Measurements from ENCODE around the gene HDGFL2. TPM values are rescaled to one million over a fixed set of nuclear protein-coding genes. Genes with fewer than 3 reads are reported as not detected.

Gene HDGFL2
- total and polyA plus RNA-seq, 7 experiments from 2014 or later, result 14.0 to 64.6 (median 31.5) TPM

GRCh38 chr19:4467835-4468234, 4.3 kb upstream of the HDGFL2 start:
- ATAC-seq, result no peak
- DNase-seq, result no peak
- H3K9me3 ChIP-seq (ENCODE audit: control insufficient read depth in 2 of 3, low read length in 3 of 3), result no peaks in the 10 kb centered on the region
- Mint-ChIP-seq H3K9me3 (no peaks in the 10 kb centered on the region), H3K36me3 (no peaks in the 10 kb centered on the region), H3K4me1 (peaks cover 3 to 8% (median 6%) of the 10 kb centered on the region in 7 donors), H3K27me3 (no peaks in the 10 kb centered on the region), H3K4me3 (no peak overlapping the region), H3K27ac (no peak overlapping the region)
- CTCF ChIA-PET, result interaction anchor here (1.2 kb wide), 1 partner anchor 11 kb away, joined by 3 read pairs; no protein-coding TSS in a partner anchor
- no peaks in the 10 kb centered on the region for H3K27me3 ChIP-seq (ENCODE audit: control insufficient read depth in 2 of 2, insufficient read depth in 2 of 2, low read length in 2 of 2)
- H3K27ac ChIP-seq (ENCODE audit: low read depth, low read length), result no peak overlapping the region
- POLR2A ChIA-PET, result interaction anchor here (1.0 kb wide), 1 partner anchor 10 kb away, joined by 3 read pairs; no protein-coding TSS in a partner anchor
- peaks cover 0 to 4% (median 0%) of the 10 kb centered on the region in 3 experiments for H3K36me3 ChIP-seq (ENCODE audit: control insufficient read depth in 2 of 3, insufficient read depth in 3 of 3, low read length in 3 of 3)
- intact Hi-C loops (cut with micrococcal nuclease), result no loop called here
- peaks cover 0 to 10% of the 10 kb centered on the region in 2 donors for H3K4me1 ChIP-seq (ENCODE audit: control insufficient read depth in 2 of 2, insufficient read depth in 2 of 2, low read length in 2 of 2)
- H3K4me3 ChIP-seq (ENCODE audit: low read length), result no peak overlapping the region

- Mint-ChIP-seq H3K27me3 (no peaks in the 10 kb centered on the region), H3K36me3 (peaks cover 1 to 3% (median 3%) of the 10 kb centered on the region in 5 donors), H3K4me1 (peaks cover 11 to 25% (median 24%) of the 10 kb centered on the region in 7 donors), H3K9me3 (no peaks in the 10 kb centered on the region), H3K4me3 (no peak overlapping the region), H3K27ac (no peak overlapping the region)
- ChIA-PET POLR2A (interaction anchor here (0.6 to 4.6 kb wide), 12 partner anchors 8 to 708 kb away, joined by 3 to 41 read pairs (median 3); partner anchors contain the start of genes CHAF1A, DPP9, MPND and UBXN6), CTCF (interaction anchor here (0.8 to 1.0 kb wide), 4 partner anchors 12 to 225 kb away, joined by 3 to 4 read pairs (median 4); partner anchors contain the start of gene YJU2)
- ATAC-seq (peak; percentile 90), DNase-seq (peak; percentile 78 to 100 (median 98))
- Histone ChIP-seq H3K4me1 (ENCODE audit: control insufficient read depth in 2 of 2, insufficient read depth in 2 of 2, low read length in 2 of 2) (peaks cover 7 to 12% of the 10 kb centered on the region in 2 donors), H3K36me3 (ENCODE audit: control insufficient read depth in 2 of 3, insufficient read depth in 3 of 3, low read length in 3 of 3) (peaks cover 0 to 8% (median 0%) of the 10 kb centered on the region in 3 experiments), H3K27me3 (ENCODE audit: control insufficient read depth in 2 of 2, insufficient read depth in 2 of 2, low read length in 2 of 2) (no peaks in the 10 kb centered on the region), H3K4me3 (ENCODE audit: low read length) (peak overlapping the region; percentile 71), H3K9me3 (ENCODE audit: control insufficient read depth in 2 of 3, low read length in 3 of 3) (no peaks in the 10 kb centered on the region), H3K27ac (ENCODE audit: low read depth, low read length) (peak overlapping the region; percentile 77)
- intact Hi-C loops (cut with micrococcal nuclease), result loop anchor here (1.0 to 10.0 kb wide), 19 partner anchors 14 to 1901 kb away; partner anchors contain the start of genes ALKBH7 (in 2 of the 2), EEF2 (in 2 of the 2), TNFAIP8L1 (in 2 of the 2) and UBXN6 (in 2 of the 2)
Observed at GRCh38 chr19:4471403-4472173, 509 bp upstream of the HDGFL2 start.

- no peak for DNase-seq
- no peaks in the 10 kb centered on the region for H3K27me3 ChIP-seq (ENCODE audit: control insufficient read depth in 2 of 2, insufficient read depth in 2 of 2, low read length in 2 of 2)
- intact Hi-C loops (cut with micrococcal nuclease), result loop anchor here (5.0 to 10.0 kb wide), 8 partner anchors 146 to 1899 kb away; partner anchors contain the start of genes ALKBH7 (in 2 of the 2), EEF2 (in 2 of the 2), DPP9 (in 1 of the 2) and MFSD12 (in 1 of the 2)
- no peaks in the 10 kb centered on the region for H3K9me3 ChIP-seq (ENCODE audit: control insufficient read depth in 2 of 3, low read length in 3 of 3)
- Mint-ChIP-seq H3K27me3 (no peaks in the 10 kb centered on the region), H3K36me3 (peaks cover 1 to 12% (median 8%) of the 10 kb centered on the region in 5 donors), H3K27ac (peak overlapping the region in 7 of 9 donors; percentile 41 to 83 (median 56)), H3K9me3 (no peaks in the 10 kb centered on the region), H3K4me1 (peaks cover 11 to 29% (median 24%) of the 10 kb centered on the region in 7 donors), H3K4me3 (peak overlapping the region in 9 of 10 donors; percentile 66 to 87 (median 79))
- H3K36me3 ChIP-seq (ENCODE audit: control insufficient read depth in 2 of 3, insufficient read depth in 3 of 3, low read length in 3 of 3), result peaks cover 0 to 22% (median 0%) of the 10 kb centered on the region in 3 experiments
- ChIA-PET CTCF (interaction anchor here (0.5 kb wide), 1 partner anchor 124 kb away, joined by 3 read pairs; no protein-coding TSS in a partner anchor), POLR2A (interaction anchor here (0.9 to 4.6 kb wide), 2 partner anchors 15 to 251 kb away, joined by 3 to 41 read pairs; partner anchors contain the start of gene UBXN6)
- H3K27ac ChIP-seq (ENCODE audit: low read depth, low read length), result peak overlapping the region; percentile 65
- peak overlapping the region; percentile 51 for H3K4me3 ChIP-seq (ENCODE audit: low read length)
- H3K4me1 ChIP-seq (ENCODE audit: control insufficient read depth in 2 of 2, insufficient read depth in 2 of 2, low read length in 2 of 2), result peaks cover 7 to 12% of the 10 kb centered on the region in 2 donors
- no peak for ATAC-seq
Observed at GRCh38 chr19:4473011-4473762, 1.1 kb downstream of the HDGFL2 start.

- POLR2A ChIA-PET, result interaction anchor here (0.5 to 4.6 kb wide), 4 partner anchors 16 to 250 kb away, joined by 3 to 41 read pairs (median 3); partner anchors contain the start of gene UBXN6
- intact Hi-C loops (cut with micrococcal nuclease), result loop anchor here (5.0 to 10.0 kb wide), 8 partner anchors 147 to 1898 kb away; partner anchors contain the start of genes ALKBH7 (in 2 of the 2), EEF2 (in 2 of the 2), DPP9 (in 1 of the 2) and MFSD12 (in 1 of the 2)
- Histone ChIP-seq H3K36me3 (ENCODE audit: control insufficient read depth in 2 of 3, insufficient read depth in 3 of 3, low read length in 3 of 3) (peaks cover 0 to 28% (median 0%) of the 10 kb centered on the region in 3 experiments), H3K27me3 (ENCODE audit: control insufficient read depth in 2 of 2, insufficient read depth in 2 of 2, low read length in 2 of 2) (no peaks in the 10 kb centered on the region), H3K4me1 (ENCODE audit: control insufficient read depth in 2 of 2, insufficient read depth in 2 of 2, low read length in 2 of 2) (peaks cover 7 to 12% of the 10 kb centered on the region in 2 donors), H3K4me3 (ENCODE audit: low read length) (no peak overlapping the region), H3K27ac (ENCODE audit: low read depth, low read length) (peak overlapping the region; percentile 37), H3K9me3 (ENCODE audit: control insufficient read depth in 2 of 3, low read length in 3 of 3) (no peaks in the 10 kb centered on the region)
- peak overlapping the region in 9 of 10 donors; percentile 66 to 87 (median 78) for H3K4me3 Mint-ChIP-seq
- CTCF ChIA-PET, result interaction anchor here (0.5 kb wide), 1 partner anchor 124 kb away, joined by 3 read pairs; no protein-coding TSS in a partner anchor
- H3K9me3 Mint-ChIP-seq, result no peaks in the 10 kb centered on the region
- DNase-seq, result no peak
- no peaks in the 10 kb centered on the region for H3K27me3 Mint-ChIP-seq
- peaks cover 11 to 29% (median 24%) of the 10 kb centered on the region in 7 donors for H3K4me1 Mint-ChIP-seq
- H3K36me3 Mint-ChIP-seq, result peaks cover 1 to 12% (median 8%) of the 10 kb centered on the region in 5 donors
- peak overlapping the region in 8 of 9 donors; percentile 22 to 83 (median 56) for H3K27ac Mint-ChIP-seq
- no peak for ATAC-seq
Observed at GRCh38 chr19:4473763-4474513, 1.8 kb downstream of the HDGFL2 start.

- Histone ChIP-seq H3K27ac (ENCODE audit: low read depth, low read length) (peak overlapping the region; percentile 37), H3K4me1 (ENCODE audit: control insufficient read depth in 2 of 2, insufficient read depth in 2 of 2, low read length in 2 of 2) (peaks cover 7 to 12% of the 10 kb centered on the region in 2 donors), H3K4me3 (ENCODE audit: low read length) (no peak overlapping the region), H3K9me3 (ENCODE audit: control insufficient read depth in 2 of 3, low read length in 3 of 3) (no peaks in the 10 kb centered on the region), H3K27me3 (ENCODE audit: control insufficient read depth in 2 of 2, insufficient read depth in 2 of 2, low read length in 2 of 2) (no peaks in the 10 kb centered on the region), H3K36me3 (ENCODE audit: control insufficient read depth in 2 of 3, insufficient read depth in 3 of 3, low read length in 3 of 3) (peaks cover 0 to 28% (median 0%) of the 10 kb centered on the region in 3 experiments)
- H3K4me3 Mint-ChIP-seq, result peak overlapping the region in 9 of 10 donors; percentile 66 to 87 (median 78)
- H3K27me3 Mint-ChIP-seq, result no peaks in the 10 kb centered on the region
- ATAC-seq (no peak), DNase-seq (no peak)
- peak overlapping the region in 8 of 9 donors; percentile 22 to 83 (median 56) for H3K27ac Mint-ChIP-seq
- peaks cover 11 to 29% (median 24%) of the 10 kb centered on the region in 7 donors for H3K4me1 Mint-ChIP-seq
- ChIA-PET POLR2A (interaction anchor here (0.6 to 4.6 kb wide), 3 partner anchors 17 to 154 kb away, joined by 3 to 41 read pairs (median 3); partner anchors contain the start of genes SH3GL1 and UBXN6), CTCF (no interaction called here)
- peaks cover 1 to 12% (median 8%) of the 10 kb centered on the region in 5 donors for H3K36me3 Mint-ChIP-seq
- no peaks in the 10 kb centered on the region for H3K9me3 Mint-ChIP-seq
- intact Hi-C loops (cut with micrococcal nuclease), result loop anchor here (5.0 to 10.0 kb wide), 8 partner anchors 147 to 1898 kb away; partner anchors contain the start of genes ALKBH7 (in 2 of the 2), EEF2 (in 2 of the 2), DPP9 (in 1 of the 2) and MFSD12 (in 1 of the 2)
Observed at GRCh38 chr19:4474514-4475022, 2.5 kb downstream of the HDGFL2 start.

All from naive thymus-derived CD4-positive, alpha-beta T cell (primary cell).